SU-DHL-6 (cell line): ENCODE results near the gene AFF3.

Experiments used
- CTCF ChIP-seq: fragments of 200-600 bp; sonication (generic); IDR thresholded peaks from one replicate; pipeline ENCODE4 v1.5.1; 2017; ENCODE audit warnings: antibody characterized with exemption, mild to moderate bottlenecking, low read length, moderate library complexity; ENCODE audit not compliant: insufficient read depth, poor library complexity, severe bottlenecking
- EZH2phosphoT487 ChIP-seq: fragments of 200-600 bp; sonication (generic), shearing (Covaris generic); conservative IDR thresholded peaks from 2 replicates; pipeline ENCODE4 v1.6.1; 2018; ENCODE audit warnings: mild to moderate bottlenecking, antibody characterized with exemption, low read length, moderate library complexity, mixed read lengths

DNA sequence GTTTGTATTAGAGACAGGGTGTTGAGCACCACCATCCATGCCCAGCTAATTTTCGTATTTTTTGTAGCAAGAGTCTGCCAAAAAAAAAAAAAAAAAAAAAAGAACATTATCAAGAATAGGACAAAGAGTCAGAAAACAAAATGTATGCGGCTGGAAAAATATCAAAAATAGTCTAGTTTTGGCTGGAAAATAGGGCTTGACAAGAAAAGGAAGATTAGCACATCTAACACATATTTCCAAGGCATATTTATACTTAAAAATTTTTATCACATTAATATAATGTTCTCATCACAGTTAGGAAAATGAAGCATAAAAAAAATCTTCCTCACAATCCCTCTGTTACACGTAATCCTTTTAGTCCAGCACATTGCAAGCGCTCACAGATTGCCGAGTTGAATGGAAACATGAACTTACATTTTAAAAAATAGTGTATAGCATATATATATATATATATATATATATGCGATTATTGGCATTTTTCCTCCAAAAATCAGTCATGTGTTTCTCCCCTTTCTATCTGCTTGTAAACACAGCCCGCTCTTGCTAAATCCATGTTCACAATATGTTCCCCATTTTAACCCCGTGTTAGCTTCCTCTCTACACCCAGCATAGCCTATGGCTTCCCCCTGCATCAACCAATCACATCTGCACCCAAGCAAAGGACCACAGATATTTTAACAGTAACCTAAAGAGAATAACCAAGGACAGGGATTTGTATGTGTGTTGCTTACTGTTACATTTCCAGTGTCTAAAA is 183.0 kb downstream of the AFF3 start:
- TF ChIP-seq CTCF (no peak), EZH2phosphoT487 (no peak)
